Mucosa of rectum (tissue), 2 donors: ENCODE measurements around the gene PERP.
"Not testable (repeated sequence)": the region's sequence is repeated elsewhere in the genome, so short reads cannot be mapped to it uniquely, and the experiment has no call there.

Source experiments
- H3K27ac ChIP-seq, 2 donors: one replicate each; pipeline ENCODE4 v1.7.0; 2013; ENCODE audit warnings: inconsistent platforms in 2 of 2, low read depth in 2 of 2, low read length in 2 of 2
- H3K27me3 ChIP-seq, 2 donors: one replicate each; pipeline ENCODE4 v1.7.0; 2013; ENCODE audit warnings: low read length in 2 of 2; ENCODE audit not compliant: control insufficient read depth in 2 of 2, insufficient read depth in 2 of 2
- H3K36me3 ChIP-seq, 2 donors: one replicate each; pipeline ENCODE4 v1.7.0; 2013; ENCODE audit warnings: low read length in 2 of 2; ENCODE audit not compliant: control insufficient read depth in 2 of 2, insufficient read depth in 2 of 2
- H3K4me1 ChIP-seq, 2 donors: one replicate each; pipeline ENCODE4 v1.7.0; 2013; ENCODE audit warnings: low read length in 2 of 2, mild to moderate bottlenecking in 1 of 2; ENCODE audit not compliant: control insufficient read depth in 2 of 2, insufficient read depth in 2 of 2
- H3K4me3 ChIP-seq, 2 donors: one replicate each; pipeline ENCODE4 v1.7.0; 2013; ENCODE audit warnings: low read length in 2 of 2
- H3K9ac ChIP-seq, 2 donors: one replicate each; pipeline ENCODE4 v1.7.0; 2013; ENCODE audit warnings: low read length in 2 of 2, low read depth in 1 of 2, mild to moderate bottlenecking in 1 of 2
- H3K9me3 ChIP-seq, 2 donors: one replicate each; pipeline ENCODE4 v1.7.0; 2013; ENCODE audit warnings: low read length in 2 of 2; ENCODE audit not compliant: control insufficient read depth in 2 of 2
- donor health status: healthy.
- donor health status: Normal muscosa, but diverticular disease.

PERP gene

DNA sequence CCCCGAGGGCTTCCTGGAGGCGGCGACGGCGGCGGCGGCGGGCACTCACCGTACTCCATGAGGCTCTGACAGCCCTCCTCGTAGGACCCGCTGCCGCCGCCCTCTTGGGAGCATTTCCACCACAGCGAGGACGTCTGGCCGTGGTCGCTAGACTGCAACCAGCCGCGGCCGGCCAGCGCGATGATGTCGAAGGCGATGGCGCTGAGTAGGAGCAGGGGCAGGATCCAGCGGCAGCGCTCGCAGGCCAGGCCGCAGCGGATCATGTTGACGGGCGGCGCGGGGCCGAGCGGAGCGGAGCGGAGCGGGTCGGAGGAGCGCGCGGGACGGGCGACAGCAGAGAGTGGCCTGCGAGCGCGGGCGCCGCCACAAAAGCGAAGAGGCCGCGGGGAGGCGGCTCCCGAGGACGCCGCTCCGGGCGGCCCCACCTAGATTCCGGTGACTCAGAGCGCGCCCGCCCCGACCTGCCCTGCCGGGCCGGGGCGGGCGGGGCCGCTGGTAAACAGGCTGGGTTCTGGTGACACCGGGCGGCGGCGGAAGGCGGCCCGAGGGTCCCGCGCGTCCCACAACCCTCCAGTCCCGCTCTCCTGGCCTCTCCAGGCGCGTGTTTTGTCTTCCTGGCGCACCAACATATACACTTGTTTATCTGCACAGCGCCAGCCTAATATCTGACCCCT lies at the start of gene PERP:
Gene PERP, minus strand, starts transcription at position 342 of the 674 bp plus-strand sequence. Its CDS starts 79 bp downstream, at position 263.
- peaks cover 0 to 2% of the 10 kb centered on the region in 2 donors for H3K27me3 ChIP-seq
- no peaks in the 10 kb centered on the region for H3K9me3 ChIP-seq
- H3K9ac ChIP-seq, result peak within 1 kb of the TSS; percentile 82 to 95
- peak within 1 kb of the TSS; percentile 91 to 98 for H3K27ac ChIP-seq
- H3K4me3 ChIP-seq, result peak within 1 kb of the TSS; percentile 74 to 84
- peaks cover 8 to 18% of the 10 kb centered on the region in 2 donors for H3K4me1 ChIP-seq
- no peaks in the 10 kb centered on the region for H3K36me3 ChIP-seq

DNA sequence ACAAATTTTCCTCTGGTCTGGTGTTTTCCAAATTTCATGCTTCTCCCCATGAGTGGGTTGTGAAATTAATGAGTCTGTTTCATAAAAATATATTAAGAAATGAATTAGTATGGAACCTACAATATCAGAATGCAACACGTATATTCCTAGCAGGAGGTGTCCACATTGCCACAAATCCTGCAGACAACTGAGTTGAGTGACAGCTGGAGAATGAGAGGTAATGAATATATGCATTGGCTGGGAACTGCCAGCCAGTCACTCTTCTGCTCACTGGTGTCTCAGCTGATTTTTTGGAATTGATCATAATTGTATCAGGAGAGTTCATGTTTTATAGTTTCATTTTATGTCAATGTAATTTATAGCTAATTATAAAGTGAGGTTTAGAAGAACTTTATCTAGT lies 48.2 kb upstream of the PERP start:
- H3K9me3 ChIP-seq, result no peaks in the 10 kb centered on the region
- no peaks in the 10 kb centered on the region for H3K27me3 ChIP-seq
- H3K9ac ChIP-seq, result no peak overlapping the region
- no peaks in the 10 kb centered on the region for H3K36me3 ChIP-seq
- no peaks in the 10 kb centered on the region for H3K4me1 ChIP-seq
- H3K4me3 ChIP-seq, result no peak overlapping the region
- H3K27ac ChIP-seq, result no peak overlapping the region

DNA sequence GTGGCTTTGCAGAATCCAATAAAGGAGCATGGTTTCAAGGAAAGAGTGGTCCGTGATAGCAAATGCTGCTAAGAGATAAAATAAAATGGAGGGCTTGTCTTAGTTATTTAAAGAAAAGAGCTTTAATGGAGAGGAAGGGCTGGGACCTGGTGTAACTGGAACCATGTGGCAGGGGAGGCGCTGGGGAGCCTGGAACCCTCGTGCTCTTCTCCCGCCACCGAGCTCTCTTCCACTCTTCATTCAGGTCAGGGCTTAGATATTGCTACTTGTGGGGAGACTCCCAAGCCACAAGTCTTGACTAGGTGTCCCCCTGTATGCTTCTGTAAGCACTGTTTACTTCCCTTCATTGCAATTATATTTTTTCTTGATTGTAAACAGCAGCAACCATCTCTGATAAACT lies 39.3 kb upstream of the PERP start:
- H3K27me3 ChIP-seq, result no peaks in the 10 kb centered on the region
- H3K4me3 ChIP-seq, result no peak overlapping the region
- H3K36me3 ChIP-seq, result no peaks in the 10 kb centered on the region
- no peaks in the 10 kb centered on the region for H3K4me1 ChIP-seq
- no peaks in the 10 kb centered on the region for H3K9me3 ChIP-seq
- no peak overlapping the region for H3K27ac ChIP-seq
- H3K9ac ChIP-seq, result no peak overlapping the region

- Histone ChIP-seq H3K27me3 (no peaks in the 10 kb centered on the region), H3K27ac (no peak overlapping the region), H3K9me3 (no peaks in the 10 kb centered on the region), H3K9ac (no peak overlapping the region), H3K4me3 (no peak overlapping the region), H3K4me1 (no peaks in the 10 kb centered on the region), H3K36me3 (no peaks in the 10 kb centered on the region)
These were observed 38.2 kb upstream of the PERP start for GRCh38 chr6:138145402-138145801.

- Histone ChIP-seq H3K9ac (no peak overlapping the region), H3K4me3 (no peak overlapping the region), H3K4me1 (no peaks in the 10 kb centered on the region), H3K27me3 (no peaks in the 10 kb centered on the region), H3K36me3 (no peaks in the 10 kb centered on the region), H3K9me3 (no peaks in the 10 kb centered on the region), H3K27ac (no peak overlapping the region)
These were observed 35.6 kb upstream of the PERP start for GRCh38 chr6:138142806-138143205.

DNA sequence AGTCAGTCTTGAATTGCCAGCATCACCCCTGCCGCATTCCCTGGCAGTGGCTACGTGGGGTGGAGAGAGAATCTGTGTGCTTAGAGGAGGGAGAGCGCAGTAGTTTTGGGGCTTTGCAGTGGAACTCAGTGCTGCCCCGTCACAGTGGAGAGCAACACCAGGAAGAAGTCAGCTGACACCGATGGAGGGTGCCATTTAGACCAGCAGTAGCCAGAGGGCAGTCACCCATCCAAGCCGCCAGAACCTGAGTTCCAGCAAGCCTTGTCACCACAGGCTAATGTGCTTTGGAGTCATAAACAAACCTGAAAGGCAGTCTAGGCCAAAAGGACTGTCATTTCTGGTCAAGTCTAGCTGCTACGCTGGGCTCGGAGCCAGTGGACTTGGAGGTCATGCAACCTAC lies 22.0 kb upstream of the PERP start:
- Histone ChIP-seq H3K36me3 (no peaks in the 10 kb centered on the region), H3K27ac (no peak overlapping the region), H3K27me3 (no peaks in the 10 kb centered on the region), H3K4me3 (no peak overlapping the region), H3K4me1 (no peaks in the 10 kb centered on the region), H3K9me3 (no peaks in the 10 kb centered on the region), H3K9ac (no peak overlapping the region)

- H3K4me1 ChIP-seq, result no peaks in the 10 kb centered on the region
- no peak overlapping the region for H3K9ac ChIP-seq
These were observed 20.9 kb upstream of the PERP start for GRCh38 chr6:138128096-138128495.

GRCh38 chr6:138124096-138124495 lies 16.9 kb upstream of the PERP start:
- Histone ChIP-seq H3K36me3 (no peaks in the 10 kb centered on the region), H3K27ac (no peak overlapping the region), H3K27me3 (no peaks in the 10 kb centered on the region), H3K4me1 (no peaks in the 10 kb centered on the region), H3K9me3 (no peaks in the 10 kb centered on the region), H3K4me3 (no peak overlapping the region), H3K9ac (no peak overlapping the region)

More at GRCh38 chr6:138128096-138128495, 20.9 kb upstream of the PERP start:
- no peaks in the 10 kb centered on the region for H3K9me3 ChIP-seq
- H3K36me3 ChIP-seq, result no peaks in the 10 kb centered on the region
- no peak overlapping the region for H3K27ac ChIP-seq
- H3K27me3 ChIP-seq, result no peaks in the 10 kb centered on the region
- H3K4me3 ChIP-seq, result no peak overlapping the region

GRCh38 chr6:138119976-138120375 lies 12.8 kb upstream of the PERP start:
- no peak overlapping the region for H3K9ac ChIP-seq
- no peaks in the 10 kb centered on the region for H3K27me3 ChIP-seq
- H3K27ac ChIP-seq, result no peak overlapping the region
- no peak overlapping the region for H3K4me3 ChIP-seq
- no peaks in the 10 kb centered on the region for H3K4me1 ChIP-seq
- H3K36me3 ChIP-seq, result no peaks in the 10 kb centered on the region
- no peaks in the 10 kb centered on the region for H3K9me3 ChIP-seq

- H3K4me3 ChIP-seq, H3K27ac ChIP-seq, H3K36me3 ChIP-seq, H3K27me3 ChIP-seq, H3K4me1 ChIP-seq, H3K9ac ChIP-seq, H3K9me3 ChIP-seq: not testable (repeated sequence)
These were observed 12.0 kb upstream of the PERP start for GRCh38 chr6:138119229-138119628.
